NCI-H2171 (cell line): ENCODE results near the gene TRAK1.

Source experiments
- DNase-seq: peaks from one replicate; lab custom pipeline; 2025; lab: John Stamatoyannopoulos, UW

TRAK1 gene

DNA sequence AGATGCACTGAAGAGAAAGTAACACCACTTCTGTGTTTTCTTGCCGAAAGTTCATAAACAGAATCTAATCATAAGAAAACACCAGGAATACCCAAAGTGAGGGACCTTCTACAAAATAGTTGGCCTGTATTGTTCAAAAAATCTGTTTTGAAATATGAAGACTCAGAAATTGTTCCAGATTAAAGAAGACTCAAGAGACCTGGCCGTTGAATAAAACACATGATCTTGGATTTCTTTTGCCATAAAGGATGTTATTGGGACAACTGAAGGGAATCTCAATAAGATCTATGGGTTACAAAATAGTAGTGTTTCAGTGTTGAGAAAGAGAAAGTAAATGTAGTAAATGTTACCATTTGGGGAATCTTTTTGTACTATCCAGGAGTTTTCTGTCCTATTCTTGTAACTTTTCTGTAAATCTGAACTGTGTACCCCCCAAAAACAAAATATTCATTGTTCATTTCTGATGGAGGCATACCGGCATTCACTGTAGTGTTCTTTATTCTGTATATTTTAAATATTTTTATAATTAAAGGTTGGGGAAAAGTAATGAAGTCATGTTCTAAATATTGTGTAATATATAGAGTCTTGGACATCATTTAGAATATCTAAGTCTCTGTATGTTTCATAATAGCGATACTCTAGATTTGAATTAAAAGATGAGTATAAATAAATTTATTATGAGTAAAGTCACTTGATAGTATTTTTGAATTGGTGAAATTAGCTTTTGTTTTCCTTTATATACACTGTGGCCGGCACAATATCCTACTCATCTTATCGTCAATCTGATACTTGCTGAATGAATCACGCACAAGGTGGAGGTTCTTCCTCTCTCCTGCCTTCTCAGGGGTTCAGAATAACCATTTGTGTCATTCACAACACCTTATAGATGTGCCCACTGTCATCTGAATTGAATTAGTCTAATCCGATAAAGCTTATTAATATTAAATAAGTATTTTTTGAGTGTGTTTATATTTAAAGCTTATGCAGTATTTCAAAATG lies 66.7 kb downstream of the TRAK1 start:
- no peak for DNase-seq

- DNase-seq = no peak
These were observed 68.0 kb downstream of the TRAK1 start for GRCh38 chr3:42159147-42159546.

GRCh38 chr3:42159706-42160472 lies 68.7 kb downstream of the TRAK1 start:
- no peak for DNase-seq

GRCh38 chr3:42161050-42161935 lies 70.1 kb downstream of the TRAK1 start:
- no peak for DNase-seq

- DNase-seq = no peak
These were observed 71.3 kb downstream of the TRAK1 start for GRCh38 chr3:42162462-42162861.

DNA sequence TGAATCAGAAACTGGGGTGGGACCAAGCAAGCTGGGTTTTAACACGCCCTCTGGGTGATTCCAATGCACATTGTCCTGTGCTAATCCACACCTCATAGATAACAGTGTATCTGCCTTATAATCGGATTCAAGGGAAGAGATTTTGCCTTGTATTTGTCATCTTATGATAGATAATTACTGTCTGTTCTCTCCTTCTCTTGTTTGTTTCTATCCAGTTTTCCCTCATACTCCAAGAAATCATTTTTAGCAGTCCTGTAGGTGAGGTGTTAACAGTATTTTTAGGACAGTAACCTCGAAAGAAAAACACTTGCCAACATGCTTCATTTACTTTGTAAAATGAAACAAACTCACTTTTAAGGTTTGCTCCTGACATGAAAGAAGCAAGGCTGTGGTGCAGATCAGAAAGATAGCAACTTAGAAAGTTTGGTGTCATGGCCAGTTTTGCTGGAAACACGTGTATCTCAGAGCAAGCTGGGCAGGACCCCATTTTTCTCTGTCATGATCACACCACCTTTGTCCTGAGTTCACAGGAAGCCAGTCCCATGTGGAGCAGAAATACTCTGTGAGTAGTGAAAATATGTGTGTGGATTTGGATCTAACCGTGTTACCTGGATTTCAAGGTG lies 72.6 kb downstream of the TRAK1 start:
- DNase-seq = no peak

DNA sequence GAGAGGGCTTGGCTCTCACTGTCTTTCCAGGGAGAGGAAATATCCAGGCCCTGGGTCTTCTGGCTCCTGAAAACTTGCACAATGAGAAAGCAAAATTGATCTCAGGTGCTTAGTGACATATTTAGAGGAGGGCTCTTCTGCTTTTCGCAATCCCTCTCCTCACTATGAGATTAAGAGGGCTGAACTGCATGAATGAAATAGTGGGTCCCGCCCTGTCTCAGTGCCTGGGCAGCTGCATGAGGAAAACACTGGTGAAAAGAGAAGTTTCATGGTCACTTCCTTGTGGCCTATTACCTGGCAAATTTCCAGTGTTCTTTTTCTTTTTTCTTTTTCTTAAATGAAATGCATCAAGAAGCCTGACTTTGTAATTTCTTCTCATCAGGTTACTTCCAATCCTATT lies 73.5 kb downstream of the TRAK1 start:
- DNase-seq = no peak

GRCh38 chr3:42165211-42165610 lies 74.1 kb downstream of the TRAK1 start:
- no peak for DNase-seq

DNA sequence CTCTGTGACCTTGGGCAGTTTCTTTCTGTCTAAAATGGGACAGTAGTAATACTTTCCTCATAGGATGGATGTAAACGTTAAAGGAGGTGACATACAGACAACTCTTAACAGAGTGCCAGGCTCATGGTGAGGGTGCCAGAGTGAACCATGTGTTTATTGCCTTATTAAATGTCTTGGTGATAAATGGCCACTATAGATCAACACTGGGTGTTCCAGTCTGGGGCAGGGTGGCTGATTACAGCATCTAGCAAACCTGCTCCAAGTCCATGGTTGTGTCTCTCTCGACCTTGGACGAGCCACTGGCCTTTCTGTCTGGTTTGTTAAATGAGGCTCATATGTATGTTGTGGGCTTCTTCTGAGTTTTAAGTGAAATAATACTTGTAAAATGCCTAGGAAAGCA lies 75.1 kb downstream of the TRAK1 start:
- no peak for DNase-seq

DNA sequence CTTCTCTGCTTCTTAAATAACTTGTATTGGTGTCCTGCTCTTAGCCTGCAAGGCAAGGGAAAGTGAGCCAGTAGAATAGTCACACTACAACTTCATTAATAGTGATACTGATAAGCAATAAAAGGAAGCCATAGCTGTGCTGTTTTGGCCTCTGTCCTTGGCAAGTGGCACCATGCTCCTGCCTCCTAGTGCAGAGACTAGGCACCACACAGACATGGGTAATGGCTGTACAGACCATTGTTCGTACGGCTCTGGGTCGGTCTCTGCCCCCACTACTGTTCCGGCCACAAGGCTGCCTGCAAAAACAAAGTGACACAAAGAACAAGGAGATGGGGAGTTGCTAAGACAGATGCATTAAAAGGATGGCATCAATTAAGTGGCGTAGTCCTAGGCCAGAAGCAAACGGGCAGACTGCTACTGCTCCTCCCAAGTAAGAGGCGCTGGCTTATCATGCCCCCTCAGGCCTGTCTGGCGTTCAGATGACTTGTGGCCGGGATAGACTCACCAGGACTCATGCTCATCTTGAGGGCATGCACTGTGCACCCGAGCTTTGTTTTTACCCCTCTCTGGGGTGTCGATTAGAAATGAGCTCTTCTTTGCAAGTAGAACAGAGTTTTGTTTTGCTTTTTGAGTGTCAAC lies 75.6 kb downstream of the TRAK1 start:
- DNase-seq = no peak

DNA sequence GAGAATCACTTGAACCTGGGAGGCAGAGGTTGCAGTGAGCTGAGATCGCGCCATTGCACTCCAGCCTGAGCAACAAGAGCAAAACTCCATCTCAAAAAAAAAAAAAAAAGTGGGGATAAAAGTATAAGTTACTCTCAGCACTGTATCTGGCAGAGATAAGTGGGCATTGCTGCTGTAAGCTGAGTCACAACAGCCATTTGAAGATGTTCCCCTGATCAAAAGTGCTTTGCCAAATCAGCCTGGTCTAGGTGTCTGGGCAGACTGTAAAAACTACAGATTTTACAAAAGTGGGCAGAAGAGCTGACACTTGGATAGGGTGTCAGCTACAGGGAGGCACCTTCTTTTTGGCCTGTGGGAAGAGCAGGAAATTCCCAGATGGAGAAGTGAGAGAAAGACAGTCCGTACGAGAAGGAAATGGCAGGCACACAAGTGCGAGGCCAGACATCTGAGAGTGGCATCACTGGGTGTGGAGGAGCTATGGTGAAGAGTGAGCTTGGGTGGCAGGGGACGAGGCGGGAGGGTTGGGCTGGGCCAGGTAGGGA lies 78.5 kb downstream of the TRAK1 start:
- DNase-seq = no peak

DNA sequence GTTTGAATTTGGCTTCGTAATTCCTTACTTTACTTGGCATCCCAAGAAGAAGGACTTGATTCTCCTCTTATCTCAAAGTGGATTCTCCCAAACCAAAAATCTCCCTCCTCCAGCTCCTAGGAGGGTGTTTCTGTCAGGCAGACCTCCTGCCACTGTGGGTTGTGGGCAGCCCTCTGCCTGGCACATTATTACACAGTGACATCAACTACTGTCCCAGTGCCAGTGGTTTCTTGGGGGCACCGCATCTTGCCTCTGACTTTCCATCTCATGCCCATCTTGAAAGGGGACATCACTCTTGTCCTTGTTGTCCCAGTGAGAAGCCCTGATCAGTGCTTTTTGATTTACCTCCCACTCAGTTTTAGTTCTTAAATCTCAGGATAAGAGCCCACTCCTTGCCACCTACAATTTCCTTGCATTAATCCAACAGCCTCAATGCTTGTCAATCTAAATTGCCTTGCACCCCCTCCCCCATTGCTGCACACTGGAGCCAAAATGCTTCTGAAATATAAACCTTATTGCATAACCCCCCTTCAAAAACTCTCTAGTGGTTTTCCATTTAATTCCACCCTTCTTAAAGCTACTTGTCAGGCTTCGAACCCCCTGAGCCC lies 81.0 kb downstream of the TRAK1 start:
- no peak for DNase-seq

- DNase-seq = no peak
These were observed 82.2 kb downstream of the TRAK1 start for GRCh38 chr3:42173307-42173706.

DNA sequence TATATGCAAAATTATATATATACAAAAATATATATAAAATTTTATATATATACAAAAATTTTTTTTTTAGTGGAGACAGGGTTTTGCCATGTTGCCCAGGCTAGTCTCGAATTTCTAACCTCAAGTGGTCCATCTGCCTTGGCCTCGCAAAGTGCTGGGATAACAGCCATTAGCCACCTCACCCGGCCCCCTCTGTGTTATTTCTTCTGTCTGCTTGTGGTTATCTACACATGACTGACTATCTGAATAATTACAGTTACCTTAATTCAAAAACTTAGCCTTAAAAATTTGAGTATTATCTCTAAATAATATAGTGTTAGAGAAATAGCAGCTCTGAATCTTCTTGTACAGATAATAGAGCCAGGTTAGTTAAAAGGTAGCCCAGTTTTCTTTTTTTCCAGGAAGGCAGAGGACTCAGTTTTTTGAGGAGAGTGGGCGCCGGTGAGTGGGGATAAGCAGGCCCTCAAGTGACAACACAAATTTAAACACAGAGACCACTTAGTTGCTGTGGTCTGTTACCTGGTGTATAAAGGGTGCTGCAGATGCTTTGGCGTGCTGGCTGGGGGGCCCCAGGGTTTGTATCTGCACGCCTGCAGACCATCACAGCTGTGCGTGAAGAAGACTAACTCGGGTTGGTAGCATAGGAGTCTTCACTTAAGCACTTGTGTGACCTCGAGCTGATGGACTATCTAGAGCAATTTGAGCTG lies 83.7 kb downstream of the TRAK1 start:
- DNase-seq = no peak

- DNase-seq = no peak
These were observed 84.5 kb downstream of the TRAK1 start for GRCh38 chr3:42175386-42176240.

GRCh38 chr3:42176242-42177034 lies 85.3 kb downstream of the TRAK1 start:
- no peak for DNase-seq

DNA sequence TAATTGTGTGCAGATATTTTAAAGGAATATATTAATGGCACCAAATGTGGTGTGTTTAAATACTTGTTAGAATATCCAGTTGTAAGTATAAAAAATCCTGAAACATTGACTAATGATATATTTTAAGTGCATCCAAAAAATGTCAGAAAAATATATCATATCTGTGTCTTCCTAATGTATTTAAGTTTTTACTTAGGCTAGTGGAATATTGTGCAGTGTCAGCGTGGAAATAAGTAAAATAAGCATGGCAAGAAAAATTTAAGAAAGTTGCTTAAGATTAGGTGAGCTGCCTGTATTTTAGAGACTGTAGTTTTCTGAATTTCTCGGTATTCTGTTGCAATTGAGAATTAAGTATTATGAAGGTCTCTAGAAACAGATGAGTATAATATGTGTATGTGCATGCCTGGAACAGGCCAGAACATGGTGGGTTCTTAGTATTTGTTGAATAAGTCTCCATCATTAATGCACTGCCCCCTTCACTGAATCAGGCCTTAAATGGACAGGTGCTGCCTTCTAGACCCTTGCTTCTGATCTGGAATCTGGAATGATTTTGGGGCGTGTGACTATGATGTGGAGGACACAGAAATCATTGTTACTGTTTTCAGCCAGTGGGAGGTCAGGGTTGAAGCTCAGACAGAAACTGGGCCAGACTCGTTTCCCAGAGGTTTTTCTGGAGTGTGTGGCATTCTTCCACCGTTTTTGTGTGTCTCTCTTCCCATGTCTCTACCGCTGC lies 86.1 kb downstream of the TRAK1 start:
- no peak for DNase-seq
